ENCODE data around the gene TNFSF10.

Gene TNFSF10

GRCh38 chr3:172516318-172517214, 6.7 kb downstream of the TNFSF10 start:
- no peak for DNase-seq

DNA sequence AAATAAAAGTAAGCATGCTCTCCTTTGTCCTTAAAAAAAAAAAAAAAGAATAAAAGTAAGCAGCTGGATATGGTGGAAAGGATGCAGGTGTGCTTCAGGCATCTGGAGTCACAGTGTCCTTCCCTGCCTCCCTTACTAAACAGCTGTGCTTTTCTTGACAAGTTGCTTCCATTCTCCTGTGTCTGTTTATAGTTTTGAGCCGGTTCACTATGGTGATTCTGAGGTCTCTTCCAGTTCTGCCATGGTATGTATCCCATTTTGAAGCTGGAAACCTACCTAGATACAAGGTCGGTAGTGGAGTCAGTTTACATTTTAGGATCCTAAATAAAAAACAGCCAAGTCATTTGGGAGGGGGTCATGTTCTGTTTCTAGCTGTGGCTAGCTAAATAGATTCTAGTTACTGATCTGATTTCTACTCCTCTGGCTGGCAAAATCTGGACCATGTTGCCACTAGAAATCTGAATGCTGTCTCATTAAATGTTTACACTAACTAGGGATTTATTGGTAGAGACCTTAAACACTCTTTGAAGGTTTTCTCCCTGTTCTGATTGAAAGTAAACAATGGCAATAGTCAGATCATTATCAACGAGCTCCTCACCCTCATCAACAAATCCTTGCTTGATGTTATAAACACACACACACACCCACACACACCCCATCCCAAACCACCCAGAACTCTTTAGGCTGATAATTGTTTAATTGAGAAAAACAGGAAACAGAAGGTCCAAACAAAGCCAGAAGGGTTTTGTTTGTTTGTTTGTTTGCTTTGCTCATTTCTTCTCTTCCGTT, 7.9 kb downstream of the TNFSF10 start:
- no peak for DNase-seq

DNA sequence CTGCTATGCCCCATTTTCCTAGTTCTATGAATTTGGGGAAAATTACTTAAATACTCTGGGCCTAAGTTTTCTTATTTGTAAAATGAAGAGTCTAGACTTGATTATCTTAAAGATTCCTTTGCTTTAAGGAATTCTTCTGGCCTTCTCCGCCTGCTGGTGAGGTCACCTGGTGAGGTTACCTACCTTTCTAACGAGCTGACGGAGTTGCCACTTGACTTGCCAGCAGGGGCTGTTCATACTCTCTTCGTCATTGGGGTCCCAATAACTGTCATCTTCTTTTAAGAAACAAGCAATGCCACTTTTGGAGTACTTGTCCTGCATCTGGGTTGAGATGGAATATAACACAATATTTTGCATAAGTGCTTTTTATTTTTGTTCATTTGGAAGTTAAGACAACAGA, 8.6 kb downstream of the TNFSF10 start:
- no peak for DNase-seq

DNA sequence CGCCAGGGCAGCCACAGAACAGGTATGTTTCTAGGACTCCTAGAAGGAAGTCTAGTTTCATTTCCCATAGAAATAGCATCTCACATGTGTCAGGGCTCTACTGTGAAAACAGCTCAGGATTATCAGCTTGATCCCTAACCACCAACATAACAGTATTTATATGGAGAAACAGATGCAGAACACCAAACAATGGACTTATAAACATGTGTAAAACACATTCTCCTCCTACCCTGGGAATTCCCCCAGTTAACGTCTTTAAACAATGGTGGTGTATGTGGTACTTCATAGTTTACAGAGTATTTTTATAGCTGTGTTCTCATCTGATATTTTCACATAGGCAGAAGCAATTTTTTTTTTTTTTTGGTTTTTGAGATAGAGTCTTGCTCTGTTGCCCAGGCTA, 9.7 kb downstream of the TNFSF10 start:
- no peak for DNase-seq

DNA sequence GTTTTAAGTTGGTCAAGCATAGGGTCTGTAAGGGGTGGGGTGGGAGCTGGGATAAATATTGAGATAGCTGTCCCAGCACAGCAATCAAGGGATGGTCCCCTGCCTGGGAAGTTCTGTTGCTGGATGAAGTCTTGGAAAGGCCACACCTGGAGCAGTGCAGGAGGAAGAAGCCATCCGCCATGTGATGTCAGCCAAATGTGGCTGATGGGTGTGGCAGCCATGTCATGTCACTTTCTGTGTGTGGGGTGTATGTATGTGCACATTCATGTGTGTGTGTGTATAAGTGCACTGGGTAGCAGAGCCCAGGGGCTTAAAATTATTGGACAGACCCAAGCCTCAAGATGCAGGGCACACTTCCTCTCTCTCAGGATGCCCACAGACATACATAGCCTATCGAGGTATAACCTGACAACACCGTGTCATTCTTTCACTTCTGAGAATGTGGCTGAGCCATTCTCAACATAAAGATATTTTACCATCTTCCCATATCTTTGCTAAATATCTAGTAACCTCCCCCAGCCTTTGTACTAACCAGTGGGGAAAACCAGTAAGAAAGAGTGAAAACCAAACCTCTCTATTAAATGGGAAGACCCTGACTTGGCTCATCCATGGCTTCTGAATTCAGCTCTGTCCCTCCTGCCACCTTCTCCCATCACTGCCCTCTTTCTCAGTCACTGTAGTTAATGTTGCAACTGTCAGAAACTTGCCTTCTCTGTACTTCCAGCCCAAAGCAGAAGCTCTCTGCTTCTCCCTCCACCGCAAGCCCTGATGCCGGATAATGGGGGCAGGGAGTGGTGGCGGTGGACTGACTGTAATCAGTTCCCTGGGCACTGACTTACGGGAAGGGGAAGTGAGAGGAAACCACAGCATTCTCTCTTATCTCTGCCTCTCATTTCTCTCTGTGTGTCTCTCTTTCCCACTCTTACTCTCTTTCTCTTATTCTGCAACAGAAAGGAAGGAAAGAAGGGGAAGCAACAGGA, 11.2 kb downstream of the TNFSF10 start:
- DNase-seq: no peak

DNA sequence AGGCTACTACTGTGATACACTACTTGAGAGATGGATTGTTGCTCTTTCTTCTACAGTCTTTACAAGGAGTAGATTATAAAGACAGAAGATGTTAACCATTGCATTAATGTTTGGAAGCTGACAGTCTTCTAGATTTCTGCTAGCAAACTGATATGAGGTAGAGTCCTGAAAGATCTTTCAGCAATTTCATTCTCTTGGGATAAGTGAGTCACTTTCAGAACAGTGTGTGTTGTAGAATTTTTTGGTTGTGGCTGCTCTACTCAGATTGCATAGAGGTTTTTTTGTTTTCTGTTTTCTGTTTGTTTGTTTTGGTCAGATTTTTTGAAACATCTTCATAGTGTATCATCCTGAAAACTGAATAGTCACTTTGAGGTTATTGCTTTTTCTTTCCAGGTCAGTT, 17.1 kb downstream of the TNFSF10 start:
- DNase-seq: no peak

GRCh38 chr3:172501540-172501939, 21.7 kb downstream of the TNFSF10 start:
- DNase-seq: no peak

- peak; percentile 14 for DNase-seq
Measured at GRCh38 chr3:172490198-172490669, 33.0 kb downstream of the TNFSF10 start.

GRCh38 chr3:172478116-172478515, 45.1 kb downstream of the TNFSF10 start:
- no peak for DNase-seq

DNA sequence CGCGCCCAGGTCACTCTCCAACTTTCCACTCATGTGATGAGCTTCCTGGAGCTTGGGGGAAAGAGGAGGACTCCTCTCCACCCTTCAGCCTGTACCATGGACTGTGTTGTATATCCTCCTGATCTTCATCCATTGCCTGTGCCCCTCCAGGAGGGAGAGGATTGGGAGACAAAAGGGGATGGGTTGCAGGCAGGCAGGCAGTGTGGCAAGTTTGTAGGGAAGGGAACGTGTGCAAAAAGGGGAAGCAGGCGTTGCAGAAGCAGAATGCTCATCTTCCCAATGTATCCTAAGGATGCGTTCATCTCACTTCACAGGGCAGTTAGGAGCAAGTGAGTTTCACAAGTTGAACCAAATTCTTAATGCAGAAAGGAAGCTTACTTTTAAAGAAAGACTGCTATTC, 46.9 kb downstream of the TNFSF10 start:
- DNase-seq: no peak

- DNase-seq: no peak
Measured at GRCh38 chr3:172475703-172476102, 47.5 kb downstream of the TNFSF10 start.

DNA sequence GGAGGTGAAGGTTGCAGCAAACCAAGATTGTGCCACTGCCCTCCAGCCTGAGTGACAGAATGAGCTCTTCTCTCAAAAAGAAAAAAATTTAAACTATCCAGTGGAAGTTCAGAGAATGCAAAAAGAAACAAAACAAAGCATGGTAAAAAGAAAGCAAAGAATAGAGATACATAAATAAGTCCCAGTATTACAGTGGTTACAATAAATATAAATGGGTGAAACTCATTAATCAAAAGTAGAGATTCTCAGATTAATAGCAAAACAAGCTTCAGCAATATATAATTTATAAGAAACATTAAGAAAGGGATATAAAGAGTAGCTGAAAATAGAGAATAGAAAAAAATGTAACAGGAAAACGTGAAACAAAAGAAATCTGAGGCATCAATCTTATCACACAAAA, 51.3 kb downstream of the TNFSF10 start:
- no peak for DNase-seq

GRCh38 chr3:172470588-172470987, 52.6 kb downstream of the TNFSF10 start:
- no peak for DNase-seq

DNA sequence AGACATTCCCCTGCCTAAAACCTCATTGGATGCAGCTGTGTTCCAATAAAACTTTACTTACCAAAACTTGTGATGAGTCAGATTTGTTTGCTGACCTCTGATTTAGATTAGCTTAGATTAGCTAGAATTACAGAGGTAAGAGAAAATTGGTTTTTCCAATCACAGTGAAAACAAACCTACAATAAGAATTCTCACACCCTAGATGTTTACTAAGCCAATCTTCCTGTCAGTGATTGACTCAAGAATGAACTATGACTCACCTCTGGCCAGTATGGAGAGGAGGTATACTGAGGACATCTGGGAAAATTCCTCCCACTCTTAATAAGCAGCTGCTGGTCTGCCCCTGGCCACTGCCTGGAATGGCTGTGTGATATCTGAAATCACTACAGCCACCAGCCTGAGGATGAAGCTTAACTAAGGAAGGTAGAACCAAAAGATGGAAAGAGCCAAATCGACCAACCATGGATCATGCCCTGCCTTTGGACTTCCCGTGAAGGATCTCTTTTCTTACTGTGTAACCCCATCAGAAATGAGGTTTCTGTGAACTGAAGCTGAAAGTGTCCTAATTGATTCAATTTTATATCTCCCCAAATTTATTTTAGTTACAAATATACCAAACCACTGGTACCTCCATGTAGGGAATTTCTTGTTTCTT, 55.9 kb downstream of the TNFSF10 start:
- no peak for DNase-seq

DNA sequence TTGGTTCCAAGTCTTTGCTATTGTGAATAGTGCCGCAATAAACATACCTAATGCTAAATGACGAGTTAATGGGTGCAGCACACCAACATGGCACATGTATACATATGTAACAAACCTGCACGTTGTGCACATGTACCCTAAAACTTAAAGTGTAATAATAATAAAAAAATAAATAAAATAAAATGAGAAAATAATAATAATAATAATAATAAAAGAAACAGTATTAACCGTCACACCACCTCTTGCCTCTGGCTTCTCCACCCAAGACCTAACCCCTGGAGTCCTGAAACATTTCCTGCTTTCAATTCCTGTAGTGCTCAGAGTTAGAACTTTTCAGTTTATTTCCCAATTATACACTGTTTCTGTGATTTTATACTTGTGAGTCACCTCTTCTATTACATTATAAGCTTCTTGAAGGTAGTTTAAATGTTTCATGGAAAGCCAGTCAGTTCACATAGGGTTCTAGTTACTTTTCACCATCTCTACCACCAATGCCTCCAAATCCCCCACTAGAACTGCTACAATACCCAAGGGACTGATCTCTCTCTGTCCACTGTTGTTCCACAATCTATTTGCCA, 56.6 kb downstream of the TNFSF10 start:
- no peak for DNase-seq

DNA sequence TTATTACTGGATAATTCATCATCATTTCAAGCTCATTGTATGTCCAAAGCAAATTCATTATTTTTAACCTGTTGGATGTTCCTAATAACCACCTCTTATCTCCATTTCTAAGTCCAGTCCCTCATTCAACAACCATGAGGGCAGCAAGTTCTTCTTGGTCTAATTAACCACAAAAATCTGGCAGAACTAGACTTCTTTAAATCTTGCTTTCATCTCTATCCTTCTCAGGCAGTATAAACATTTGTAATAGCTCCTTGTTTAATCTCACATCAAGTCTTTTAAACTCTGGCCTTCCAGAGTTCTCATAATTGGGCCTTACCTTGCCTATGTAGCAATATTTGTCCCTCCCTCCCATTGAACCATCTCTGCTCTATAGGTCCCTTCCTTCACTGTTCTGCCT, 57.9 kb downstream of the TNFSF10 start:
- no peak for DNase-seq

- peak; percentile 5 for DNase-seq
Measured at GRCh38 chr3:172464306-172464705, 58.9 kb downstream of the TNFSF10 start.

DNA sequence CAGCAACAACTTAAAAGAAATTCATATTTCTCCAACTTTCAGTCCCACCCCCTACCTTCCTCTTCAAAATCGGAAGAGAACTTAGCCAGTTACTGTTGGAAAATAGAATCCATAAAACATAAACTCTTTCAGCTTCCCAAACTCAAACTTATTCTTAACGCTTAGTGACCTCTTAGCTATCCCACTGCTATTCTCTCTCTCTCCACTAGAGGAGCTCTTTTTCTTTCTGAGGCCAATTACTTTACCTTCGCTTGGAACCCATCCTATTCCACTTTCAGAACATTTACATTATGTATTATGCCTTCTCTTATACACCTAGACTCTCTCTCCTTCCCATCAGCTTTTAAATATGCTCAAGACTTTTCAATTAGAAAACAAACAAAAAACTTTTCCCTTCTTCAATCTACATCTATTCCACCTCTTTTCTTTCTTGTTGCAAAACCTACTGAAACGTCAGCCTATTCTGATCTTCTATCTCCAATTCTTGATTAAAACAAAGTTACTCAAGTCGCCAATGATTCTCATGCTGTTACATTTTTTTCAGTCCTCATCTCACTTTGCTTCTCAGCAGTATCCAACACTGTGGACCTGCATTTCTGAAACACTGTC, 61.6 kb downstream of the TNFSF10 start:
- peak; percentile 9 for DNase-seq

GRCh38 chr3:172456404-172456803, 66.8 kb downstream of the TNFSF10 start:
- DNase-seq: no peak
